Measurements from ENCODE around the gene KSR2. TPM values are rescaled to one million over a fixed set of nuclear protein-coding genes. Genes with fewer than 3 reads are reported as not detected.

Gene KSR2
- total and polyA plus RNA-seq, 2 of the 13 experiments (the other 11 are each of a cell fraction or from before 2014, with no cell fraction given) = 0.02 TPM; not detected in 1

DNA sequence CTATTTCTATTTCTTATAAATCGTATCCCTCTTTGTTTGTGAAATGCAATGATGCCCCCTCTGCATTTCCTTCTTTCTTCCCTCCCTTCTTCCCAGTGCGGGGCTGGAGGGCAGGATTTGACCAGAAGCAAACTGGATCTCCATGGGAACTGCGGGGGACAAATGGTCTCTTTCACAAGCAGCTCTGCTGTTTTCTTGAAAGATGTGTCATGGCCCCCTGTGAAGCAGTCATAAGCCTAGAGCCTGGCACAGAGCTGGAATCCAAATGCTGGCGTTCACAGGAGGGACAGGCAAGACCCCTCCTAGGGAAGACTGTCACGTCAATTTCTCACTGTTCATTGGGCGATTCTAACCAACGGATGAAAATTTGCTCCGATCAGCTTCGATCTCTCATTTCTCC is 403.9 kb downstream of the KSR2 start (continued):
- TF ChIP-seq, protein P1, sequence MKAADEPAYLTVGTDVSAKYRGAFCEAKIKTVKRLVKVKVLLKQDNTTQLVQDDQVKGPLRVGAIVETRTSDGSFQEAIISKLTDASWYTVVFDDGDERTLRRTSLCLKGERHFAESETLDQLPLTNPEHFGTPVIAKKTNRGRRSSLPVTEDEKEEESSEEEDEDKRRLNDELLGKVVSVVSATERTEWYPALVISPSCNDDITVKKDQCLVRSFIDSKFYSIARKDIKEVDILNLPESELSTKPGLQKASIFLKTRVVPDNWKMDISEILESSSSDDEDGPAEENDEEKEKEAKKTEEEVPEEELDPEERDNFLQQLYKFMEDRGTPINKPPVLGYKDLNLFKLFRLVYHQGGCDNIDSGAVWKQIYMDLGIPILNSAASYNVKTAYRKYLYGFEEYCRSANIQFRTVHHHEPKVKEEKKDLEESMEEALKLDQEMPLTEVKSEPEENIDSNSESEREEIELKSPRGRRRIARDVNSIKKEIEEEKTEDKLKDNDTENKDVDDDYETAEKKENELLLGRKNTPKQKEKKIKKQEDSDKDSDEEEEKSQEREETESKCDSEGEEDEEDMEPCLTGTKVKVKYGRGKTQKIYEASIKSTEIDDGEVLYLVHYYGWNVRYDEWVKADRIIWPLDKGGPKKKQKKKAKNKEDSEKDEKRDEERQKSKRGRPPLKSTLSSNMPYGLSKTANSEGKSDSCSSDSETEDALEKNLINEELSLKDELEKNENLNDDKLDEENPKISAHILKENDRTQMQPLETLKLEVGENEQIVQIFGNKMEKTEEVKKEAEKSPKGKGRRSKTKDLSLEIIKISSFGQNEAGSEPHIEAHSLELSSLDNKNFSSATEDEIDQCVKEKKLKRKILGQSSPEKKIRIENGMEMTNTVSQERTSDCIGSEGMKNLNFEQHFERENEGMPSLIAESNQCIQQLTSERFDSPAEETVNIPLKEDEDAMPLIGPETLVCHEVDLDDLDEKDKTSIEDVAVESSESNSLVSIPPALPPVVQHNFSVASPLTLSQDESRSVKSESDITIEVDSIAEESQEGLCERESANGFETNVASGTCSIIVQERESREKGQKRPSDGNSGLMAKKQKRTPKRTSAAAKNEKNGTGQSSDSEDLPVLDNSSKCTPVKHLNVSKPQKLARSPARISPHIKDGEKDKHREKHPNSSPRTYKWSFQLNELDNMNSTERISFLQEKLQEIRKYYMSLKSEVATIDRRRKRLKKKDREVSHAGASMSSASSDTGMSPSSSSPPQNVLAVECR (CRISPR knock-in tag; IDR thresholded peaks at IDR 0.05; ENCODE audit: borderline replicate concordance) = no peak
- TF ChIP-seq CEBPB (IDR thresholded peaks at IDR 0.05; ENCODE audit: borderline replicate concordance, low read depth, low read length) (no peak), NCOR1 (IDR thresholded peaks at IDR 0.05; ENCODE audit: borderline replicate concordance, low read length) (no peak), NONO (IDR thresholded peaks at IDR 0.05) (no peak), NONO (CRISPR knock-in tag; conservative IDR thresholded peaks at IDR 0.05) (no peak), ZNF558 (CRISPR knock-in tag; IDR thresholded peaks at IDR 0.05; ENCODE audit: borderline replicate concordance) (no peak), ZZZ3 (CRISPR knock-in tag; IDR thresholded peaks at IDR 0.05; ENCODE audit: borderline replicate concordance) (no peak), CREBL2 (CRISPR knock-in tag; IDR thresholded peaks at IDR 0.05; ENCODE audit: borderline replicate concordance) (no peak)
- TF ChIP-seq, protein P2, sequence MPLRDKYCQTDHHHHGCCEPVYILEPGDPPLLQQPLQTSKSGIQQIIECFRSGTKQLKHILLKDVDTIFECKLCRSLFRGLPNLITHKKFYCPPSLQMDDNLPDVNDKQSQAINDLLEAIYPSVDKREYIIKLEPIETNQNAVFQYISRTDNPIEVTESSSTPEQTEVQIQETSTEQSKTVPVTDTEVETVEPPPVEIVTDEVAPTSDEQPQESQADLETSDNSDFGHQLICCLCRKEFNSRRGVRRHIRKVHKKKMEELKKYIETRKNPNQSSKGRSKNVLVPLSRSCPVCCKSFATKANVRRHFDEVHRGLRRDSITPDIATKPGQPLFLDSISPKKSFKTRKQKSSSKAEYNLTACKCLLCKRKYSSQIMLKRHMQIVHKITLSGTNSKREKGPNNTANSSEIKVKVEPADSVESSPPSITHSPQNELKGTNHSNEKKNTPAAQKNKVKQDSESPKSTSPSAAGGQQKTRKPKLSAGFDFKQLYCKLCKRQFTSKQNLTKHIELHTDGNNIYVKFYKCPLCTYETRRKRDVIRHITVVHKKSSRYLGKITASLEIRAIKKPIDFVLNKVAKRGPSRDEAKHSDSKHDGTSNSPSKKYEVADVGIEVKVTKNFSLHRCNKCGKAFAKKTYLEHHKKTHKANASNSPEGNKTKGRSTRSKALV (CRISPR knock-in tag; IDR thresholded peaks at IDR 0.05) = no peak

Data from HepG2 (cell line).